Limb (tissue), 2 donors: Measurements from ENCODE around the gene ACACB.

ENCODE experiments used
- DNase-seq, 2 donors: peaks; one replicate each; pipeline ENCODE4 v3.0.0-alpha.2; 2016; ENCODE audit errors: extremely low spot score in 2 of 2

ACACB gene

GRCh38 chr12:109115758-109116610 lies at the start of gene ACACB:
ACACB (plus strand) TSS chr12:109116587; CDS start chr12:109139406, 22,819 bp downstream.
- no peak for DNase-seq

- no peak for DNase-seq
Measured at GRCh38 chr12:109069307-109070271, 46.8 kb upstream of the ACACB start.

GRCh38 chr12:109074866-109075265 lies 41.5 kb upstream of the ACACB start:
- DNase-seq, result no peak

GRCh38 chr12:109082751-109083150 lies 33.6 kb upstream of the ACACB start:
- no peak for DNase-seq

- DNase-seq, result no peak
Measured at GRCh38 chr12:109084425-109084824, 32.0 kb upstream of the ACACB start.

- no peak for DNase-seq
Measured at GRCh38 chr12:109085590-109085989, 30.8 kb upstream of the ACACB start.

GRCh38 chr12:109087250-109087649 lies 29.1 kb upstream of the ACACB start:
- DNase-seq, result no peak

- no peak for DNase-seq
Measured at GRCh38 chr12:109088818-109089217, 27.6 kb upstream of the ACACB start.

GRCh38 chr12:109089683-109090082 lies 26.7 kb upstream of the ACACB start:
- no peak for DNase-seq

- peak in 1 of 2 donors; percentile 42 for DNase-seq
Measured at GRCh38 chr12:109092497-109093021, 23.8 kb upstream of the ACACB start.

GRCh38 chr12:109093022-109093918 lies 23.1 kb upstream of the ACACB start, which contains the start of gene ALKBH2:
ALKBH2 (minus strand) TSS chr12:109093472; CDS start chr12:109092786, 686 bp downstream.
- DNase-seq, result peak; percentile 94 to 95

GRCh38 chr12:109097140-109097434 lies 19.3 kb upstream of the ACACB start:
- DNase-seq, result no peak

GRCh38 chr12:109097435-109098182 lies 18.8 kb upstream of the ACACB start, which contains the start of gene UNG:
UNG (plus strand) TSS chr12:109097597; CDS start chr12:109097680, 83 bp downstream.
- DNase-seq, result peak; percentile 97 to 98

- no peak for DNase-seq
Measured at GRCh38 chr12:109098183-109098604, 18.2 kb upstream of the ACACB start.

- DNase-seq, result no peak
Measured at GRCh38 chr12:109098651-109099050, 17.7 kb upstream of the ACACB start.

- no peak for DNase-seq
Measured at GRCh38 chr12:109099431-109100020, 16.9 kb upstream of the ACACB start.

GRCh38 chr12:109100741-109101140 lies 15.6 kb upstream of the ACACB start:
- no peak for DNase-seq

GRCh38 chr12:109102491-109102890 lies 13.9 kb upstream of the ACACB start:
- DNase-seq, result no peak

GRCh38 chr12:109105176-109105575 lies 11.2 kb upstream of the ACACB start:
- no peak for DNase-seq
